GM12865 (cell line): Measurements from ENCODE around the gene DCTN4.

Experiments
- DNase-seq: peaks from one replicate; pipeline ENCODE4 v3.0.0; 2010; ENCODE audit warnings: low read depth
- H3K4me3 ChIP-seq: 2 replicates; pipeline ENCODE4 v1.5.1; 2011; ENCODE audit warnings: mild to moderate bottlenecking, low read depth, low read length, control low read depth
- TF ChIP-seq, protein P1 (sequence below): IDR thresholded peaks from 2 replicates; pipeline ENCODE4 v1.5.1; 2011; ENCODE audit warnings: low read length, control low read depth, low read depth, inconsistent platforms; ENCODE audit not compliant: insufficient read depth; ENCODE audit errors: missing control alignments

DCTN4 gene

DNA sequence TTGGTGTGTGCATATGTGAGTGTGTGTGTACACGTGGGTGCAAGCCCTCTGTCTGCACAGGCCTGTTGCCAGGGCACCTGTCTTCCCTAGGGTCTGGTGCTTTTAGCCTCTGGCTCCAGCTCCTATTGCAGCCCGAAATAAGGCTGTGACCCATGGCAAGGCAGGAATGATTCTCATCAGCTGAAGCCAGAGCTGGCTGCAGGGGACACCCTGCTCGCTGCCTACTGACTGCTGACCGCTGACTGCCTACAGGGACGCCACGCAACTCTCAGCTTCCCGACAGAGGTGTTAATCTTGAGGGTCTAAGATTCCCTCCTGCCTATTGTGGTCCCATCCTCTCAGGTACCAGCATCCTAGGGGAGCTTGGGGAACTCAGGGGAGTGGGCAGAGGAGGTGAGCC is 97.7 kb downstream of the DCTN4 start, which contains the start of gene MYOZ3:
Gene MYOZ3 (plus strand): TSS at position 166 of the 400 bp plus-strand sequence. CDS start 1,691 bp downstream, outside the sequence.
- TF ChIP-seq, protein P1, sequence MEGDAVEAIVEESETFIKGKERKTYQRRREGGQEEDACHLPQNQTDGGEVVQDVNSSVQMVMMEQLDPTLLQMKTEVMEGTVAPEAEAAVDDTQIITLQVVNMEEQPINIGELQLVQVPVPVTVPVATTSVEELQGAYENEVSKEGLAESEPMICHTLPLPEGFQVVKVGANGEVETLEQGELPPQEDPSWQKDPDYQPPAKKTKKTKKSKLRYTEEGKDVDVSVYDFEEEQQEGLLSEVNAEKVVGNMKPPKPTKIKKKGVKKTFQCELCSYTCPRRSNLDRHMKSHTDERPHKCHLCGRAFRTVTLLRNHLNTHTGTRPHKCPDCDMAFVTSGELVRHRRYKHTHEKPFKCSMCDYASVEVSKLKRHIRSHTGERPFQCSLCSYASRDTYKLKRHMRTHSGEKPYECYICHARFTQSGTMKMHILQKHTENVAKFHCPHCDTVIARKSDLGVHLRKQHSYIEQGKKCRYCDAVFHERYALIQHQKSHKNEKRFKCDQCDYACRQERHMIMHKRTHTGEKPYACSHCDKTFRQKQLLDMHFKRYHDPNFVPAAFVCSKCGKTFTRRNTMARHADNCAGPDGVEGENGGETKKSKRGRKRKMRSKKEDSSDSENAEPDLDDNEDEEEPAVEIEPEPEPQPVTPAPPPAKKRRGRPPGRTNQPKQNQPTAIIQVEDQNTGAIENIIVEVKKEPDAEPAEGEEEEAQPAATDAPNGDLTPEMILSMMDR: no peak
- DNase-seq: no peak
- no peak within 1 kb of the TSS for H3K4me3 ChIP-seq

GRCh38 chr5:150660108-150660831 is 98.5 kb downstream of the DCTN4 start:
- TF ChIP-seq, protein P1: no peak
- H3K4me3 ChIP-seq: no peak overlapping the region
- DNase-seq: no peak

- TF ChIP-seq, protein P1: no peak
- H3K4me3 ChIP-seq: no peak overlapping the region
- DNase-seq: no peak
Observed at GRCh38 chr5:150659360-150660107, 99.3 kb downstream of the DCTN4 start.

DNA sequence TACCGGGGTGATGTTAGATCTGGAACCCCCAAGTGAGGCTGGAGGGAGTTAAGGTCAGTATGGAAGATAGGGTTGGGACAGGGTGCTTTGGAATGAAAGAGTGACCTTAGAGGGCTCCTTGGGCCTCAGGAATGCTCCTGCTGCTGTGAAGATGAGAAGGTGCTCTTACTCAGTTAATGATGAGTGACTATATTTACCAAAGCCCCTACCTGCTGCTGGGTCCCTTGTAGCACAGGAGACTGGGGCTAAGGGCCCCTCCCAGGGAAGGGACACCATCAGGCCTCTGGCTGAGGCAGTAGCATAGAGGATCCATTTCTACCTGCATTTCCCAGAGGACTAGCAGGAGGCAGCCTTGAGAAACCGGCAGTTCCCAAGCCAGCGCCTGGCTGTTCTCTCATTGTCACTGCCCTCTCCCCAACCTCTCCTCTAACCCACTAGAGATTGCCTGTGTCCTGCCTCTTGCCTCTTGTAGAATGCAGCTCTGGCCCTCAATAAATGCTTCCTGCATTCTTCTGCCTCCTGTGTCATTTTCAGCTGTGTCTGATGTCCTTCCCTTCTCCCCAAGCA is 100.0 kb downstream of the DCTN4 start:
- DNase-seq: no peak
- TF ChIP-seq, protein P1: no peak
- H3K4me3 ChIP-seq: no peak overlapping the region
